Measurements from ENCODE around the gene UBB.

- TF ChIP-seq CTCF (IDR thresholded peaks at IDR 0.05; ENCODE audit: insufficient read depth, low read length) (no peak), POLR2AphosphoS5 (IDR thresholded peaks at IDR 0.05; ENCODE audit: low read depth) (no peak)
Measured at GRCh38 chr17:16349431-16349830, 31.5 kb upstream of the UBB start.
